Measurements from ENCODE around the gene PLEKHG2.

PLEKHG2 gene

GRCh38 chr19:39419003-39419402 is 6.5 kb downstream of the PLEKHG2 start:
- no peak for DNase-seq (ENCODE audit: low read depth in 2 of 2)

DNA sequence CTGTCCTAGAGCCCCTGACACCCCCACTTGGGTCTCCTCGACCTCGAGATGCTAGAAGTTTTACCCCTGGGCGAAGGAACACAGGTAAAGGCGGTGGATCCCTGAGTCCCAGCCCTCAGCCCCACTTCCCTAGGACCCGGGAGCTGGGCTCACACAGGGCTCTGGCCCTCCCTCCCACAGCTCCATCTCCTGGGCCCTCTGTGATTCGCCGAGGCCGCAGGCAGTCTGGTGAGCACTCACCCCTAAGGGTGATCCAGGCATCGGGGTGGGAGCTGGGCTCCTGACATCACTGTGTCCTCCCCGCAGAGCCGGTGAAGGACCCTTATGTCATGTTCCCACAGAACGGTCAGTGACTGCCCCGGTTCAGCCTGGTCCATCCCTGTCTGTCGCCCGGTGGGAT is 8.3 kb downstream of the PLEKHG2 start:
- no peak for DNase-seq (ENCODE audit: low read depth in 2 of 2)

- DNase-seq (ENCODE audit: low read depth in 2 of 2): no peak
Measured at GRCh38 chr19:39422020-39422419, 9.6 kb downstream of the PLEKHG2 start.

GRCh38 chr19:39423258-39424086 is 11.0 kb downstream of the PLEKHG2 start:
- DNase-seq (ENCODE audit: low read depth in 2 of 2): no peak

- DNase-seq (ENCODE audit: low read depth in 2 of 2): no peak
Measured at GRCh38 chr19:39424934-39425333, 12.5 kb downstream of the PLEKHG2 start.

GRCh38 chr19:39425744-39426143 is 13.3 kb downstream of the PLEKHG2 start:
- DNase-seq (ENCODE audit: low read depth in 2 of 2): no peak

DNA sequence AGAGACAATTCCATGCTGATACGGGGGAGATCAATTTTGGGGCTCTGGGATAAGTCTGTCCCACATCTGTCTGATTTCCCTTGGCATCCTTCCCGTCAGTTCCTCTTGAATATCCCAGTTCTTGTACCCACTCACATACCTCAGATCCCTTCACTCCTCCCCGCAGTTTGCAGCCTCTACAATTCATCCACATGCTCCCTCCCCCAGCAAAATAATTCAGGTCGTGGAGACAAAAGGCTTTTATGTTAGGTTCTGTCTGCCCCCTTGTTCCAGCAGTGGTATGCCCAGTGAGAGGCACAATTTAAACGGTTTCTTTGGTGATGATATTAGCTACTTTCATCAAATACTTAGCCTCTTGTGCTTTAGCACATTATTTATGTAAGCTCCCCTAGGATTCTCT is 13.7 kb downstream of the PLEKHG2 start:
- no peak for DNase-seq (ENCODE audit: low read depth in 2 of 2)

GRCh38 chr19:39427707-39428106 is 15.2 kb downstream of the PLEKHG2 start:
- no peak for DNase-seq (ENCODE audit: low read depth in 2 of 2)

DNA sequence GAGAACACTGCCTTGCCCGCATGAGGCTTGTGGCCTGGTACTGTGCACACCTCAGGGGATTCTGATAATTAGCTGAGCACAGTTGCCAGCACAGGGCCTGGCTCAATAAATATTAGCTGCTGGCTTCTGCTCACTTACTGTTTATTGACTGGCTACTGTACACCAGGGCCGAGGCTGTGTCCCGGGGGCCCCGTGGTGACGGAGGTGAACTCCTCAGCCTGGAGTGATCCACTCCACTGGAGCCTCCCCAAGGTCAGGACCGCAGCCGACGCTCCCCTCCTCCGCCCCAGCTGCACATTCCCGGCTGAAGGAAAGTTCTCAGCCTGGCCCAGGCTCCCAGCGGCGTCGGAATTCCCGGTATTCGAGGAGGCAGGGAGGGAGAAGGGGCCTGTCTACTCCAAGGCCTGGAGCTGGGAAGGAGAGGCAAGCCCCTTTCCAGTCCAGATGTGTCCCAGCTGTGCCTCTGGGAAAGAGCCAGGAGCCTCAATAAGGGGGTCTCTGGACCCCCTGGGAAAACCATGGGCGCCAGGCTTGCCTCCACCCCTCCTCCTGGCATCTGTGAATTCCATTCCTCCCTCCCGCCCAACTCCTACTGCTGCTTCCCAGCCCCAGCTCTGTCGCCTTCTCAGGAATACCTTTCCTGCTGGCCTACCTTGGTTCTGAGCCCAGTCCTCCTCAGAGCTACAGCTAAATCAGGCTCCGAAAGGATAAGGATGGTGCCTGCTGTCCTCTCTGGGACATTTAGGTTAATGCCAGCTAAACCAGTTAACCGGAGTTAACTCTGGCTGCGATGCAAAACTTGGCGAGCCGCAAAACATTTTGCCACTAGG is 16.0 kb downstream of the PLEKHG2 start:
- no peak for DNase-seq (ENCODE audit: low read depth in 2 of 2)

- DNase-seq (ENCODE audit: low read depth in 2 of 2): no peak
Measured at GRCh38 chr19:39430675-39431593, 18.5 kb downstream of the PLEKHG2 start.

- DNase-seq (ENCODE audit: low read depth in 2 of 2): no peak
Measured at GRCh38 chr19:39432677-39433025, 20.2 kb downstream of the PLEKHG2 start.

- no peak for DNase-seq (ENCODE audit: low read depth in 2 of 2)
Measured at GRCh38 chr19:39433480-39434079, 21.1 kb downstream of the PLEKHG2 start.

DNA sequence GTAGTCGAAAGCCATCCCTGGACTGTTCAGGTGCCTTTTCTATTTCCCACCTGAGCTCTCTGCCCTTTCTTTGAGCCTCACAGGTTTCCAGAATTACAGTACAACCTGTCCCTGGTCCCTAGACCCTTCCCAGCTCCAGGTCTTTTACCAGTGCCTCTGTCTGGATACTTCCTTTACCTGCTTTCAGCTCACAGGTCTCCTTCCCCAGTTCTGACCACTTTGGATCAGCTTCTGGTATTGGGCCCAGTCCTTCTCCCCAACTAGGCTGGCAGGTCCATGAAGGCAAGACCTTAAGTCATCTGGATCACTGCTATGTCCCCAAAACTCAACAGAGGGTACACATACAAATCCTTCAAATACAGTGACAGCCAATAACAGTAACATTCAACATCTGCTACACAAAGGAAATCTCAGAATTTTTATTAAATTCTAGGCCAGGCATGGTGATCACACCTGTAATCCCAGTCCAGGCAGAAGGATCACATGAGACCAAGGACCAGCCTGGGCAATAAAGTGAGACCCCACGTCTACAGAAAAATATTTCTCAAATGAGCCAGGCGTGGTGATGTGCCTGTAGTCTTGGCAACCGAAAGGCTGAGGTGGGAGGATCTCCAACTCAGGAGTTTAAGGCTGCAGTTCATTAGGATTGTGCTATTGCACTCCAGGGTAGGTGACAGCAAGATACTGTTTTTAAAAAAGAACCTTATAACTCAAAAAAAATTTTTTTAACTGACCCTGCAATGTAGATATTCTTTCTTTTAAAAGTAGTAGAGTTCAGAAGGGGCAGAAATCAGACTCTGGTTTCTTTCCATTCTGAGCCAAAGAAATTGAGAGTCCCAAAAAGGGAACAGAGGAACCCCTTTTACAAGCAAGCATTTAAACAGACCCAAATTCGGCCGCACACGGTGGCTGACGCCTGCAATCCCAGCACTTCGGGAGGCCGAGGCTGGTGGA is 21.9 kb downstream of the PLEKHG2 start:
- no peak for DNase-seq (ENCODE audit: low read depth in 2 of 2)

- DNase-seq (ENCODE audit: low read depth in 2 of 2): peak; percentile 99
Measured at GRCh38 chr19:39435499-39436349, 23.3 kb downstream of the PLEKHG2 start, which contains the start of gene RPS16. TSS of gene RPS16 (minus strand) at chr19:39435949. CDS start at chr19:39435895, 54 bp downstream.

DNA sequence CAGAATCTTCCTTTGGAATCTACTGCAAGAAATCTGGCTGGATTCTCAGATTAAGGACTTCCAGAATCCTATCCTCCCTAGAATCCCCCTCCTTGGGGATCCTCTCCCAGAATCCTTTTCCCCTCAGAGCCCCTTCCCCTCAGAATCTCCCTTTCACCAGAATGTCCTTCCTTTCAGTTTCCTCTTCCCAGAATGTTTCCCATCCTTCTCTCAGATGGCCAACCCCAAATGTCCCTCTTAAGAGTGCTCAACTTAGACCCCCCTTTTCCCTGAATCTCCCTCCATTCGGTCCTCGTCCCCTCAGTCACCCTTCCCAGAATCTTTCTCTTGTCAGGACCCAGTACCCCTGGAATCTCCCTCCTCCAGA is 23.9 kb downstream of the PLEKHG2 start:
- DNase-seq (ENCODE audit: low read depth in 2 of 2): no peak

GRCh38 chr19:39438270-39438934 is 25.9 kb downstream of the PLEKHG2 start:
- no peak for DNase-seq (ENCODE audit: low read depth in 2 of 2)

DNA sequence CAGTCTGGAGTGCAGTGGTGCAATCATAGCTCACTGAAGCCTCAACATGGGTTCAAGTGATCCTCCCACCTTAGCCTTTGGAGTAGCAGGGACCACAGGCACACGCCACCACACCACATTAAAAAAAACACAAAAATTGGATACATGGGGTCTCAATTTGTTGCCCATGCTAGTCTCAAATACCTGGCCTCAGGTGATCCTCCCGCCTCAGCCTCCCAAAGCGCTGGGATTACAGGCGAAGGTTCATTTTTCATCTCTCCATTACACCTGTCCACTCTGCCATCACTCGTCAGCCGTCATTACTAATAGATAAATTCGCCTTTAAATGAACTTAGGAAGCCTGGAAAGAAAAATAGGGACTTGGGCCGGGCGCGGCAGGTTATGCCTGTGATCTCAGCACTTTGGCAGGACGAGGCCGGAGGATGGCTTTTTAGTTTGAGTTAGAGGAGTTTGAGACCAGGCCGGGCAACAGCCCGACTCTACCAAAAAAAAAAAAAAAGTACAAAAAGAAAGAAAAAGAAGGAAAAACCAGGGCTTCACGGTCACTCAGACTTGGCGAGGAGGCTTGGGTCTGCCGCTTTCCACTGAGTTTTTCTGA is 32.2 kb downstream of the PLEKHG2 start:
- DNase-seq (ENCODE audit: low read depth in 2 of 2): no peak
